OCI-LY7 (cell line): ENCODE measurements around the gene MRPL11. TPM values are rescaled to one million over a fixed set of nuclear protein-coding genes. Genes with fewer than 3 reads are reported as not detected.
"Not testable (repeated sequence)": the region's sequence is repeated elsewhere in the genome, so short reads cannot be mapped to it uniquely, and the experiment has no call there.

Experiments
- BruUV-seq: library from RNA; stranded (reverse); fragments of 400-500 nt; replicated peaks from 2 replicates; lab custom pipeline; 2021; lab: Mats Ljungman, UMichigan
- CTCF ChIA-PET: fragments of 300-600 bp; sonication (Branson Sonifier 250); formaldehyde crosslinking; loops from one replicate; lab custom pipeline; 2022; ENCODE audit warnings: antibody characterized with exemption; ENCODE audit not compliant: unreplicated experiment; lab: Charles Lee
- POLR2A ChIA-PET: fragments of 300-600 bp; sonication (Branson Sonifier 250); formaldehyde crosslinking; loops from one replicate; lab custom pipeline; 2022; ENCODE audit warnings: antibody characterized with exemption; lab: Charles Lee
- DNase-seq: peaks from one replicate; pipeline ENCODE4 v3.0.0-alpha.2; 2015; ENCODE audit warnings: low spot score
- H2AFZ ChIP-seq: fragments of 200-600 bp; sonication (generic), shearing (Covaris generic); 2 replicates; pipeline ENCODE4 v1.6.1; 2014; ENCODE audit warnings: mild to moderate bottlenecking, antibody characterized with exemption, low read length, moderate library complexity
- H3K27ac ChIP-seq: fragments of 200-600 bp; sonication (generic); 2 replicates; pipeline ENCODE4 v1.5.1; 2014; ENCODE audit warnings: mixed run types, low read depth, mild to moderate bottlenecking, moderate library complexity, low read length, inconsistent platforms; ENCODE audit not compliant: poor library complexity, severe bottlenecking
- H3K36me3 ChIP-seq: fragments of 200-600 bp; sonication (generic); 2 replicates; pipeline ENCODE4 v1.6.1; 2014; ENCODE audit warnings: mild to moderate bottlenecking, antibody characterized with exemption, low read length, moderate library complexity, mixed read lengths; ENCODE audit not compliant: insufficient read depth
- H3K4me1 ChIP-seq: fragments of 200-600 bp; sonication (generic); 2 replicates; pipeline ENCODE4 v1.5.1; 2014; ENCODE audit warnings: mild to moderate bottlenecking, low read length; ENCODE audit not compliant: insufficient read depth, poor library complexity, severe bottlenecking
- H3K4me2 ChIP-seq: fragments of 200-600 bp; sonication (generic); 2 replicates; pipeline ENCODE4 v1.6.1; 2014; ENCODE audit warnings: mild to moderate bottlenecking, low read length
- H3K4me3 ChIP-seq: fragments of 200-600 bp; sonication (generic); 2 replicates; pipeline ENCODE4 v1.5.1; 2014; ENCODE audit warnings: mild to moderate bottlenecking, low read depth, low read length; ENCODE audit not compliant: poor library complexity, severe bottlenecking
- H3K79me2 ChIP-seq: fragments of 200-600 bp; sonication (generic); 2 replicates; pipeline ENCODE4 v1.6.1; 2016; ENCODE audit warnings: low read depth, mild to moderate bottlenecking, low read length, moderate library complexity, mixed read lengths; ENCODE audit not compliant: insufficient read depth
- H3K9me2 ChIP-seq: fragments of 200-600 bp; sonication (generic); 2 replicates; pipeline ENCODE4 v1.6.1; 2016; ENCODE audit warnings: mild to moderate bottlenecking, low read length, mixed read lengths; ENCODE audit not compliant: insufficient read depth
- H3K9me3 ChIP-seq: fragments of 200-600 bp; sonication (generic); 2 replicates; pipeline ENCODE4 v1.6.1; 2014; ENCODE audit warnings: mild to moderate bottlenecking, mixed run types, low read length, mixed read lengths
- H4K20me1 ChIP-seq: fragments of 200-600 bp; sonication (generic); 2 replicates; pipeline ENCODE4 v1.6.1; 2014; ENCODE audit warnings: mild to moderate bottlenecking, antibody characterized with exemption, low read length, moderate library complexity, mixed read lengths; ENCODE audit not compliant: insufficient read depth
- EZH2phosphoT487 ChIP-seq: fragments of 200-600 bp; sonication (generic); IDR thresholded peaks from 2 replicates; pipeline ENCODE4 v1.6.1; 2018; ENCODE audit warnings: low read depth, borderline replicate concordance, mild to moderate bottlenecking, mixed run types, antibody characterized with exemption, low read length, moderate library complexity, mixed read lengths
- intact Hi-C: fragments of 100-400 bp; cut with micrococcal nuclease; formaldehyde crosslinking; loops from one replicate; pipeline ENCODE4 v1.10.0; 2022; ENCODE audit not compliant: unreplicated experiment
- total RNA-seq, 2 experiments: library from RNA; depleted of rRNA in 1 of 2; stranded (reverse); fragments of >200 nt in 1 of 2; shearing (Covaris generic) in 1 of 2; gene quantifications; 2 replicates each; pipeline ENCODE4 v1.2.3, GENCODE V29; 2014 to 2022
- TF ChIP-seq, protein P1 (sequence below): fragments of 200-600 bp; sonication (generic); conservative IDR thresholded peaks from 2 replicates; pipeline ENCODE4 v1.5.1; 2014; ENCODE audit warnings: mild to moderate bottlenecking, antibody characterized with exemption, low read length, moderate library complexity, mixed read lengths

MRPL11 gene
- total RNA-seq, 2 experiments from 2014 or later = 88.6 to 101 TPM

DNA sequence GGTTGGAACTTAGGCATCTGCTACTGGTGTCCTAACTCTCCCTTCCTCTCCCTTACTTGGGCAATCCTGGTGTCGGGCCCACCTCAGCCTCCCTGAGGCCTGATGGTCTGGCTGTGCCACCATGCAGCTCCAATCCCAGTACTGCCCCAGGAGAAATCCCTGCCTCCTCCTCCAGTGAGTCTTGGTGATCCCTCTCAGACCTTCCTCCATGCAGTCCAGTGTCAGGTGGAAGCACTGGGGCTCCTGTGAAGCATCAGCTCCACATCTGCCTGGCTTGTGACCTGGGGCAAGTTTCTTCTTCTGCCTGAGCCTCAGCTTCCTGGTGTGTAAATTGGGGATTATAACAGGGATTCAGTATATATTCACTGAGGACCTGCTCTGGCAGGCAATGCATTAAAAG is 26.3 kb upstream of the MRPL11 start:
- BruUV-seq = no TSS peak
- Histone ChIP-seq H3K36me3 (peaks cover 9% of the 10 kb centered on the region; the same call in 1 of the 2 replicates), H3K4me2 (peak overlapping the region; percentile 90), H3K4me1 (peaks cover 36% of the 10 kb centered on the region), H3K9me3 (peaks cover 18% of the 10 kb centered on the region), H3K27ac (peak overlapping the region; percentile 73), H3K9me2 (no peaks in the 10 kb centered on the region), H3K79me2 (no peaks in the 10 kb centered on the region), H4K20me1 (no peaks in the 10 kb centered on the region), H2AFZ (peak overlapping the region; percentile 77), H3K4me3 (peak overlapping the region; percentile 69)
- CTCF ChIA-PET = no interaction called here
- POLR2A ChIA-PET = no interaction called here
- intact Hi-C loops = no loop called here
- TF ChIP-seq, protein P1, sequence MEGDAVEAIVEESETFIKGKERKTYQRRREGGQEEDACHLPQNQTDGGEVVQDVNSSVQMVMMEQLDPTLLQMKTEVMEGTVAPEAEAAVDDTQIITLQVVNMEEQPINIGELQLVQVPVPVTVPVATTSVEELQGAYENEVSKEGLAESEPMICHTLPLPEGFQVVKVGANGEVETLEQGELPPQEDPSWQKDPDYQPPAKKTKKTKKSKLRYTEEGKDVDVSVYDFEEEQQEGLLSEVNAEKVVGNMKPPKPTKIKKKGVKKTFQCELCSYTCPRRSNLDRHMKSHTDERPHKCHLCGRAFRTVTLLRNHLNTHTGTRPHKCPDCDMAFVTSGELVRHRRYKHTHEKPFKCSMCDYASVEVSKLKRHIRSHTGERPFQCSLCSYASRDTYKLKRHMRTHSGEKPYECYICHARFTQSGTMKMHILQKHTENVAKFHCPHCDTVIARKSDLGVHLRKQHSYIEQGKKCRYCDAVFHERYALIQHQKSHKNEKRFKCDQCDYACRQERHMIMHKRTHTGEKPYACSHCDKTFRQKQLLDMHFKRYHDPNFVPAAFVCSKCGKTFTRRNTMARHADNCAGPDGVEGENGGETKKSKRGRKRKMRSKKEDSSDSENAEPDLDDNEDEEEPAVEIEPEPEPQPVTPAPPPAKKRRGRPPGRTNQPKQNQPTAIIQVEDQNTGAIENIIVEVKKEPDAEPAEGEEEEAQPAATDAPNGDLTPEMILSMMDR = no peak
- TF ChIP-seq EZH2phosphoT487 = no peak
- DNase-seq = no peak

DNA sequence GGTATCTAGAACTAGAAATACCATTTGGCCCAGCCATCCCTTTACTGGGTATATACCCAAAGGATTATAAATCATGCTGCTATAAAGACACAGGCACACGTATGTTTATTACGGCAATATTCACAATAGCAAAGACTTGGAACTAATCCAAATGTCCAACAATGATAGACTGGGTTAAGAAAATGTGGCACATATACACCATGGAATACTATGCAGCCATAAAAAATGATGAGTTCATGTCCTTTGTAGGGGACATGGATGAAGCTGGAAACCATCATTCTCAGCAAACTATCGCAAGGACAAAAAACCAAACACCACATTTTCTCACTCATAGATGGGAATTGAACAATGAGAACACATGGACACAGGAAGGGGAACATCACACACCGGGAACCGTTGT is 25.5 kb upstream of the MRPL11 start:
- H3K79me2 ChIP-seq, CTCF ChIA-PET, DNase-seq, H4K20me1 ChIP-seq, H2AFZ ChIP-seq, H3K27ac ChIP-seq, H3K4me3 ChIP-seq, BruUV-seq, H3K4me2 ChIP-seq, POLR2A ChIA-PET, H3K9me2 ChIP-seq, intact Hi-C loops, H3K36me3 ChIP-seq: not testable (repeated sequence)
- H3K4me1 ChIP-seq = peaks cover 43% of the 10 kb centered on the region
- peaks cover 18% of the 10 kb centered on the region for H3K9me3 ChIP-seq

DNA sequence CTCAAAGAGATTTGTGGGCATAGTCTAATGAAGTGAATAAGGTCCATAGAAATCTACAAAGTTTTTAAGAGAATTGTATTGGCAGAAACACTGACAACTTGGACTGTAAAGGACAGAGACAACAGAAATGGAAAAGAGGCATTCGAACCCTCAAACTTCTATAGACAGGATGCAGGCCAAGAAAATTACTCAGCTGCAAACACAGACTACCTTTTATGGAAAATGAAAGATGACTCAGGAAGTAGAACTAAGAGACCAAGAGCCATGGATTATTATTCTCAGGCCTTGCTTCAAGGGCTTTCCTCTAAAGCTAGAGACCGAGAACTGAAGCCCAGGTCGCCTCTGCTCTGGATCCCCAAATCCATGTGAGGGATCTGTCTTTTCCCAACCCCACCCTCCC is 24.3 kb upstream of the MRPL11 start:
- H4K20me1 ChIP-seq = no peaks in the 10 kb centered on the region
- ChIA-PET POLR2A (no interaction called here), CTCF (no interaction called here)
- intact Hi-C loops = no loop called here
- no peak overlapping the region for H3K4me2 ChIP-seq
- no peak overlapping the region for H2AFZ ChIP-seq
- TF ChIP-seq EZH2phosphoT487 = no peak
- TF ChIP-seq, protein P1 = no peak
- no TSS peak for BruUV-seq
- H3K36me3 ChIP-seq = peaks cover 9% of the 10 kb centered on the region; the same call in 1 of the 2 replicates
- no peak for DNase-seq
- H3K27ac ChIP-seq = no peak overlapping the region
- no peak overlapping the region for H3K4me3 ChIP-seq
- H3K4me1 ChIP-seq = peaks cover 55% of the 10 kb centered on the region
- no peaks in the 10 kb centered on the region for H3K79me2 ChIP-seq
- peaks cover 18% of the 10 kb centered on the region for H3K9me3 ChIP-seq
- H3K9me2 ChIP-seq = no peaks in the 10 kb centered on the region
